GM21717 (cell line): ENCODE results near the gene CPEB2.

Source experiments
- ATAC-seq: cut with Tn5 transposase; IDR thresholded peaks from one replicate; pipeline ENCODE4 v1.9.1; 2021; ENCODE audit warnings: mild to moderate bottlenecking, moderate library complexity; ENCODE audit not compliant: unreplicated experiment

The CPEB2 gene

DNA sequence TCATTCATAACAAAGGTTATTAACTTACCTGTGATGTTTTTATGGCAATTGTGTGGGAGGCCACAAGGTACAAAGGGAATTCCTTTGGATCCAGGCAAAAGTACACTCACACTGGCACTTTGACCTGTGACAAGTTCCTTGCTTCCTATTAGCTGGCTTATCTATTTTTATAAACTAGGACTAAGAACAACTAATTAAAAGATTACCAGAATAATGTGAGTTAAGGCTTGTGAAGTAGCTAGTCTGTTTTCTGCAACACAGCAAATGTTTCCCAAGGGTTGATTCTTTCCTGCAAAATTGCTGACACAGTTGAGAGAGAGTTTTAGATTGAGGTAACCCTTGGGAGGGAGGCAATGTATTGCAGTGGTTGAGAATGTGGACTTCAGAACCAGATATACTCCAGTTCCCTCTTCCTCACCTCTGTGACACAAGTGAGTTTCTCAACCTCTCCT is 107.9 kb downstream of the CPEB2 start:
- no peak for ATAC-seq

DNA sequence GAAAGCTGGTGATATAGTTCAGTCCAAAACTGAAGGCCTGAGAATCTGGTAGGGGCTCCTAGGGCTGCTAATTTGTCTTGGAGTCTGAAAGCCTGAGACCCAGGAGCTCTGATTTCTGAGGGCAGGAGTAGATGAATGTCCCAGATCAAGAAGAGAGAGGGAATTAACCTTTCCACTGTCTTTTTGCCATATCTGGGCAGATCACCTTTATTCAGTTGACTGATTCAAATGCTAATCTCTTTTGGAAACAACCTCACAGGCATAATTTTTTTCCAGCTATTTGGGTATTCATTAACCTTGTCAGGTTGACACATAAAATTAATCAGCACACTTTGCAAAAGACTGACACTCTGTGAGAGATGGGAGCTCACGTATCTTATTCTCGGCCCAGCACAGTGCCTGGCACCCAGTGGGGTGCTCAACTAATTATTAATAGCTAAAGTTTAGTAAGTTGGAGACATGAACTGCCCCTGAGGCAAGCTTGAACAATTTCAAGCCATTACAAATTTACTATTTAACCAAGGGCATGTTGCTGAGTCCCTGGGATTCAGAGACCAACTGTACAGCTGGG is 114.3 kb downstream of the CPEB2 start:
- ATAC-seq = no peak

DNA sequence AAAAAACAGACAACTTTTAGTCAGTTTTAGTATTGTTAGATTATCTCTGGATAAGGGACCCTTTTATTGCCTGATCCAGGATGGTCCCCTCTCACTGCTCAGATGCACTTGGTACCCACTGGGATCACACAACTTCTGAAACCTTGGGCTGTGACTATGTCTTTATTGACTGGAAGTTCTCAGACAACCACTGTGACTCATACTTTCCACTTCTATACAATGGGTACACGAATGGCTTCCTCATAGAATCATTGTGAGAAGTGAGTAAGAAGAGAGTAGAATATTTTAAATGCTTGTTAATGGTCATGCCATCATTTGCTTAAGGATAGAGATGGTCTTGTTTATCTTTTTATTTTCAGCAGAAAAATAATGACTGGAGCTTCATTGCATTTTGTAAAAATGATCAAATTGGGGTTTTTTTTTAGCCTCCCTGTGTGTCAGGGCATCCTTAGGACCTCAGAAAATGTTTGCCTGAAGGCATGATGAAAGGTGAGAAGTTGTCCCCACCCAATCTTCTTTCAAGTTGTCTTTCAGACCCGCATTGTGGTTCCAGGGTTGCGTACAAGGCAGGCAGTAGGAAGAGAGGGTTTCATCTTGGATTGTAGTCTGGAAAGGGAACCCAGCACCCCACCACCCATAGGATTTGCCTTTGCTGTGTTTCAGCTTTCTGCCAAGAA is 115.1 kb downstream of the CPEB2 start:
- ATAC-seq = no peak

DNA sequence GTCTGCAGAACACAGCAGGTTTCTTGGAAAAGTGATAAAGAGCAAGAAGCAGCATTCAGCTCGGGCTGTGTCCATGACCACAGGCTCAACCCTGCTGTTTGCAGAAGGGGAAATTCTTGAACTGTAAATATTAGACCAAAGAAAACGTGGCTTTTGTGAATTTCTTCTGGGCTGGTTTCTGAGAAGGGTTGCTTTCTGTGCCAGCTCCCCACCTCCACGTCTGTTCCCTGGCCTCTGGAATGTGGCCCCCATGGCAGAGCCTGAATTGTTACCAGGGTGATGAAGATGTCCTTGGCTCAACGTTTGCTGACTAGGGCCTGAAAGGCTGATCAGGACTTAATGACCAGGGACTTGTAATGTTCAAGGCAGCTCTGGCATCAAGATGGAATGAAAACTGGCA is 116.0 kb downstream of the CPEB2 start:
- no peak for ATAC-seq
